K562 (cell line): ENCODE results near the gene CCDC82. TPM values are rescaled to one million over a fixed set of nuclear protein-coding genes. Genes with fewer than 3 reads are reported as not detected.
A peak's percentile ranks its signal among the peaks of the same experiment; 100 is the strongest.

Experiments
- CBFA2T2 ChIP-seq: fragments of 450-650 bp; conservative IDR thresholded peaks from 2 replicates; pipeline ENCODE4 v1.6.1; 2017; ENCODE audit warnings: mild to moderate bottlenecking
- CCNT2 ChIP-seq: IDR thresholded peaks from 2 replicates; pipeline ENCODE4 v1.6.1; 2011; ENCODE audit warnings: borderline replicate concordance, low read depth, mild to moderate bottlenecking, moderate library complexity, mixed read lengths, low read length; ENCODE audit not compliant: insufficient read length; ENCODE audit errors: extremely low read depth
- CEBPB ChIP-seq: fragments of 450-650 bp; IDR thresholded peaks from 2 replicates; pipeline ENCODE4 v1.6.1; 2016; ENCODE audit warnings: missing genetic modification characterization, missing compliant biosample characterization
- CHD2 ChIP-seq: IDR thresholded peaks from 2 replicates; pipeline ENCODE4 v1.6.1; 2011; ENCODE audit warnings: low read depth, low read length
- ELK1 ChIP-seq: sonication (generic); formaldehyde crosslinking; IDR thresholded peaks from 2 replicates; pipeline ENCODE4 v1.8.1; 2022; ENCODE audit warnings: missing genetic modification reagents
- MAFG ChIP-seq: fragments of 450-650 bp; conservative IDR thresholded peaks from 2 replicates; pipeline ENCODE4 v1.6.1; 2016; ENCODE audit warnings: missing genetic modification characterization, missing compliant biosample characterization
- NFIC ChIP-seq: fragments of 450-650 bp; IDR thresholded peaks from 2 replicates; pipeline ENCODE4 v1.6.1; 2017; ENCODE audit warnings: mild to moderate bottlenecking, inconsistent platforms
- PHF20 ChIP-seq: fragments of 450-650 bp; IDR thresholded peaks from 2 replicates; pipeline ENCODE4 v1.6.1; 2018; ENCODE audit not compliant: partially characterized antibody
- PML ChIP-seq: IDR thresholded peaks from 2 replicates; pipeline ENCODE4 v1.6.1; 2012; ENCODE audit warnings: low read length, inconsistent platforms
- RBFOX2 ChIP-seq: fragments of 200-400 bp; formaldehyde crosslinking; IDR thresholded peaks from 2 replicates; pipeline ENCODE4 v1.6.1; 2017; ENCODE audit warnings: low read depth, mild to moderate bottlenecking, low read length, moderate library complexity
- SUPT5H ChIP-seq: fragments of 450-650 bp; IDR thresholded peaks from 2 replicates; pipeline ENCODE4 v1.6.1; 2016
- TCF15 ChIP-seq: fragments of 250-450 bp; sonication (Bioruptor Pico); IDR thresholded peaks from 2 replicates; pipeline ENCODE4 v1.8.0; 2022; ENCODE audit warnings: moderate library complexity, mild to moderate bottlenecking, inconsistent platforms
- TRIM28 ChIP-seq: fragments of 450-650 bp; IDR thresholded peaks from 2 replicates; pipeline ENCODE4 v1.6.1; 2017
- YY1 ChIP-seq, 3 experiments: IDR thresholded peaks; 2 replicates each; pipeline ENCODE4 v1.6.1; 2011; ENCODE audit warnings: low read length in 2 of 3, mild to moderate bottlenecking in 2 of 3, moderate library complexity in 2 of 3, borderline replicate concordance in 1 of 3, control low read depth in 1 of 3, low read depth in 1 of 3; ENCODE audit not compliant: insufficient read depth in 3 of 3, insufficient replicate concordance in 2 of 3, control insufficient read depth in 1 of 3, insufficient read length in 1 of 3; ENCODE audit errors: extremely low read depth in 1 of 3
- ZBTB40 ChIP-seq, 2 experiments: fragments of 450-650 bp in 1 of 2; sonication (generic) in 1 of 2; formaldehyde crosslinking in 1 of 2; IDR thresholded peaks; 2 replicates each; pipeline versions ENCODE4 v1.7.1 to v1.9.0; 2016 to 2022; ENCODE audit warnings: inconsistent platforms in 1 of 2, mild to moderate bottlenecking in 1 of 2, missing genetic modification reagents in 1 of 2
- ZNF316 ChIP-seq: fragments of 450-650 bp; IDR thresholded peaks from 2 replicates; pipeline ENCODE4 v1.6.1; 2016
- polyA plus RNA-seq, 8 experiments: library from polyadenylated mRNA; depleted of rRNA in 4 of 8; stranded (reverse) in 5 of 8; unstranded in 3 of 8; fragments of >200 nt; fragmentation: Nextera tagmentation in 2 of 8; fragmentation: Illumina TruSeq in 1 of 8; extraction: Ambion mirVana in 2 of 8; extraction: Trizol in 1 of 8; gene quantifications; 2 replicates each; pipeline versions ENCODE4 v1.2.1 to v1.2.3, GENCODE V29; 2011 to 2014; ENCODE audit warnings: inconsistent platforms in 1 of 8, missing spikeins in 1 of 8
- total RNA-seq, 7 experiments: library from RNA; depleted of rRNA in 6 of 7; stranded (reverse); fragments of >200 nt in 6 of 7; fragmentation: Illumina TruSeq in 2 of 7; extraction: Trizol in 2 of 7; gene quantifications; 2 replicates each; pipeline versions ENCODE4 v1.2.1 to v1.2.3, GENCODE V29; 2011 to 2021; ENCODE audit warnings: low replicate concordance in 1 of 7

CCDC82 gene
- total and polyA plus RNA-seq, 9 of the 15 experiments (the other 6 are each of a cell fraction or from before 2014, with no cell fraction given), result 12.5 to 51.3 (median 24.5) TPM

- TF ChIP-seq ZBTB40 (IDR thresholded peaks at IDR 0.05) (no peak), ZBTB40 (CRISPR knock-in tag; IDR thresholded peaks at IDR 0.05) (no peak), RBFOX2 (0 out of 2 replicates have a peak, but pooled peaks have one; percentile 8), CHD2 (no peak), ZNF316 (peak; percentile 68; the same call in 1 of the 2 replicates), PML (peak; percentile 45), MAFG (0 out of 2 replicates have a peak, but pooled peaks have one; percentile 24), NFIC (peak; percentile 26; the same call in 1 of the 2 replicates), TRIM28 (no peak), PHF20 (no peak), CEBPB (tag) (peak; percentile 46; the same call in 1 of the 2 replicates), SUPT5H (no peak), TCF15 (CRISPR knock-in tag) (no peak), CCNT2 (peak; percentile 34), CBFA2T2 (peak; percentile 81), YY1 (IDR thresholded peaks at IDR 0.05; ENCODE audit: borderline replicate concordance in 1 of 3, control insufficient read depth in 1 of 3, extremely low read depth in 1 of 3, insufficient read depth in 3 of 3, insufficient read length in 1 of 3, insufficient replicate concordance in 2 of 3, low read depth in 1 of 3, low read length in 2 of 3) (no peak), ELK1 (CRISPR knock-in tag) (no peak)
Measured at GRCh38 chr11:96337541-96338431, 51.9 kb downstream of the CCDC82 start (continued).
